Erythroblast (primary cell): ENCODE results near the gene MOB3C.

Source experiments
- DNase-seq, 2 experiments: peaks; one replicate each; lab custom pipeline; 2025; lab: John Stamatoyannopoulos, UW
- GATA1 ChIP-seq: IDR thresholded peaks from 2 replicates; pipeline ENCODE4 v1.6.1; 2011; ENCODE audit warnings: low read depth, mild to moderate bottlenecking, control low read depth, low read length, moderate library complexity
- POLR2A ChIP-seq: IDR thresholded peaks from 2 replicates; pipeline ENCODE4 v1.6.1; 2011; ENCODE audit warnings: mild to moderate bottlenecking, low read length

Gene MOB3C

GRCh38 chr1:46606255-46606965 lies 10.2 kb downstream of the MOB3C start:
- DNase-seq = no peak
- TF ChIP-seq GATA1 (no peak), POLR2A (no peak)

GRCh38 chr1:46605232-46605631 lies 11.4 kb downstream of the MOB3C start:
- no peak for TF ChIP-seq POLR2A
- TF ChIP-seq GATA1 = no peak
- peak in 1 of 2 experiments; percentile 27 for DNase-seq

- peak; percentile 96 to 98 for DNase-seq
- TF ChIP-seq POLR2A (peak; percentile 89), GATA1 (no peak)
Measured at GRCh38 chr1:46603858-46604549, 12.6 kb downstream of the MOB3C start, which contains the start of gene MKNK1. TSS of gene MKNK1 (minus strand) at chr1:46604268. CDS start at chr1:46583327, 20,941 bp downstream.

- peak in 1 of 2 experiments; percentile 50 for DNase-seq
Measured at GRCh38 chr1:46603481-46603857, 13.1 kb downstream of the MOB3C start.

GRCh38 chr1:46601257-46602007 lies 15.2 kb downstream of the MOB3C start:
- no peak for DNase-seq
- TF ChIP-seq POLR2A (no peak), GATA1 (no peak)

More at GRCh38 chr1:46603481-46603857, 13.1 kb downstream of the MOB3C start:
- no peak for TF ChIP-seq GATA1
- TF ChIP-seq POLR2A = no peak

GRCh38 chr1:46599059-46599970 lies 17.3 kb downstream of the MOB3C start:
- no peak for DNase-seq
- TF ChIP-seq GATA1 = no peak
- TF ChIP-seq POLR2A = no peak

- no peak for DNase-seq
- TF ChIP-seq POLR2A (no peak), GATA1 (no peak)
Measured at GRCh38 chr1:46596846-46597245, 19.8 kb downstream of the MOB3C start.

- no peak for DNase-seq
- TF ChIP-seq GATA1 (no peak), POLR2A (no peak)
Measured at GRCh38 chr1:46596036-46596435, 20.6 kb downstream of the MOB3C start.

- DNase-seq = peak in 1 of 2 experiments; percentile 62
Measured at GRCh38 chr1:46595127-46595526, 21.5 kb downstream of the MOB3C start.

GRCh38 chr1:46594063-46594462 lies 22.5 kb downstream of the MOB3C start:
- no peak for DNase-seq
- TF ChIP-seq POLR2A (no peak), GATA1 (no peak)

More at GRCh38 chr1:46595127-46595526, 21.5 kb downstream of the MOB3C start:
- no peak for TF ChIP-seq POLR2A
- TF ChIP-seq GATA1 = no peak

GRCh38 chr1:46592823-46593222 lies 23.8 kb downstream of the MOB3C start:
- no peak for DNase-seq
- TF ChIP-seq GATA1 (no peak), POLR2A (no peak)

GRCh38 chr1:46589529-46589928 lies 27.1 kb downstream of the MOB3C start:
- TF ChIP-seq POLR2A (no peak), GATA1 (no peak)
- DNase-seq = no peak

- TF ChIP-seq GATA1 (no peak), POLR2A (no peak)
- DNase-seq = no peak
Measured at GRCh38 chr1:46587069-46587468, 29.5 kb downstream of the MOB3C start.
